Ureter (tissue), 1 donor: ENCODE measurements around the gene TBC1D21. TPM values are rescaled to one million over a fixed set of nuclear protein-coding genes. Genes with fewer than 3 reads are reported as not detected.

Experiments
- DNase-seq: peaks from one replicate; pipeline ENCODE4 v3.0.0-alpha.2; 2020; ENCODE audit warnings: low spot score
- total RNA-seq: library from RNA; stranded (reverse); gene quantifications from one replicate; pipeline ENCODE4 v1.2.4, GENCODE V29; 2023
- donor health status: DM: yes; HTN: yes; CAD: no.

TBC1D21 gene
- total RNA-seq, 1 donor from 2014 or later: not detected

DNA sequence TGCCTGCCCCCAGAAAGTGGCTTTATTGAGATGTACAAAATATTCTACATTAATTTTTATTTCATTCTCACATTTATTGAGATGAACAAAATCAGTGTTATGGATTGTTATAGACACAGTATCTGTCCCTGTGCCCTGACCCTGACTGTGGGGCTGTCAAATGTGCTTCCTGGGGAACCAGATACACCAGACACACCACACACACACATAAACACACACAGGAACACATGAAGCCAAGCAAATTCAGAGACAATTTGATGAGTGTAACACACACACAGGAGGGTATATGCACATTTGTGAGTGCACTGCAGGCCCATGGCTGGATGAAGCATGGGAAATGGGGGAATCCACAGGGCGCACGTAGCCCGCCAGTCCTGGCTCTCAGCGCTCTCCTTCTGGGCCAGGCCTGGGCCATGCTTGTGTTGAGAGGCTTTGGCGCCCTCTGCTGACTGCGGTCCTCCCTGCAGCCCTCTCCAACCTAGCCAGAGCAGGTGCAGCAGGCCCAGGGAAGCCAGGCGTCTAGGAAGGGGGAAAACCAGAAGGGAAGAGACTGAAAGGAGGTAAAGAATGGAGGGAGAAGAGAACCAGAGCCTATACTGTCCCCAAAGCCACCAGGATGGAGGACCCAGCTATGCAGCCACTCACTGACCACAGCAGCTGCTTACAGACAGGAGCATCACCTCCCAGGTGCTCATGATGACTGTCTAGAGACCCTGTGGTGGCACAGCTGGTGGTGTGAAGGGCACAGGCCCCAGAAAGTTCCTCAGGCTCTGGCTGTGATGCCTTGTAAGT lies 34.9 kb downstream of the TBC1D21 start:
- peak; percentile 84 for DNase-seq

DNA sequence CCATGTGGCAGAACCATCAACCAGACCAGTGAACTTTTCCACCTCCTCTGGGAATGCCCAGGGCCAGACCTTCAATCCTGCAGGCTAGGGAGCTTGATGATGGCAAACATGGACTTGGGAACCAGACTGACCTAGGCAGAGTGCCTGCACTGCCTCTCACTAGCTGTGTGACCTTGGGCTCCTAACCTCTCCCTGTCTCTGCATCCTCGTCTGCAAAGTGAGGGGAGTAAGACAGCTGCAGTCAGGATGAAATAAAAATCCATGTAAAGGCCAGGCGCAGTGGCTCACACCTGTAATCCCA lies 35.4 kb downstream of the TBC1D21 start:
- no peak for DNase-seq

GRCh38 chr15:73909651-73910050 lies 36.3 kb downstream of the TBC1D21 start:
- DNase-seq: no peak

- DNase-seq: no peak
Observed at GRCh38 chr15:73910522-73911303, 37.3 kb downstream of the TBC1D21 start.

DNA sequence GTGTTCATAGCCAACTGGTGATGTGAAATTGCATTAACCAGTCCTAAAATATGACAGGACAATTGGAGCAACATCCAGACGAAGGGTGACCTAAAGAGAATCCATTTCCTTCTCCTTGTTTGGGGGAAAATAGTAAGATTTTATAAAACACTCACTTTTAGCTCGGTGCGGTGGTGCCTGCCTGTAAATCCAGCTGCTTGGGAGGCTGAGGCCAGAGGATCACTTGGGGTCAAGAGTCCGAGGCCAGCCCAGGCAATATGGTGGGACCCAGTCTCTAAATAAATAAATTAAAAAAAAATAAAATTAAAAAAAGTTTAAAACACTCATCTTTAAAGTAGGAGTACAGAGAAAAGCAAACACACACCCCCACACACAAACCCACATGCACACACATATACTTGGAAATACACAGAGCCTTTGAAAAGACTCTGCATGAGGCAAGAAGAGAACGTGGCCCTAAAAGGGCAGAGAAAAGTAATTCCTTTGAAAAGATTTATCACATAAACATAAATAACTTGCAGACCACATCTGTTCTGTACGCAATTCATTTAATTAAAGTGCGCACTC lies 38.7 kb downstream of the TBC1D21 start:
- DNase-seq: no peak

- DNase-seq: no peak
Observed at GRCh38 chr15:73914145-73914544, 40.8 kb downstream of the TBC1D21 start.

DNA sequence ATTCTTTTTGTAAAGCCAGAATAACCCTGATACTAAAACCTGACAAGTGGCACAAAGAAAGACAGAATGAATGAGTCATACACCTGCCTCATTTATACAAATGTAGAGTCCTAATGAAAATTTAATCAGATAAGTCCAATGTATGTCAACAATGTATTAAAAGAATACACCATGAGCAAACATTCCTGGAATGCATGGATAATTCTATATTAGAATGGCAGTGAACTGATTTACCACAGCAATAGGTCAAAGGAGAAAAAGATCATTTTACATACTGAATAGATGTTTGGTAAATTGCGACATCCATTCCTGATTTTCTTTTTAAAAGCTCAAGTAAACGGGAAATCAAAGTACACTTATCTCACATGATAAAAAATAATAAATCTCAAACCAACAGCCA lies 41.7 kb downstream of the TBC1D21 start:
- DNase-seq: no peak

GRCh38 chr15:73918784-73919183 lies 45.4 kb downstream of the TBC1D21 start:
- DNase-seq: no peak

- DNase-seq: no peak
Observed at GRCh38 chr15:73919706-73920105, 46.3 kb downstream of the TBC1D21 start.

DNA sequence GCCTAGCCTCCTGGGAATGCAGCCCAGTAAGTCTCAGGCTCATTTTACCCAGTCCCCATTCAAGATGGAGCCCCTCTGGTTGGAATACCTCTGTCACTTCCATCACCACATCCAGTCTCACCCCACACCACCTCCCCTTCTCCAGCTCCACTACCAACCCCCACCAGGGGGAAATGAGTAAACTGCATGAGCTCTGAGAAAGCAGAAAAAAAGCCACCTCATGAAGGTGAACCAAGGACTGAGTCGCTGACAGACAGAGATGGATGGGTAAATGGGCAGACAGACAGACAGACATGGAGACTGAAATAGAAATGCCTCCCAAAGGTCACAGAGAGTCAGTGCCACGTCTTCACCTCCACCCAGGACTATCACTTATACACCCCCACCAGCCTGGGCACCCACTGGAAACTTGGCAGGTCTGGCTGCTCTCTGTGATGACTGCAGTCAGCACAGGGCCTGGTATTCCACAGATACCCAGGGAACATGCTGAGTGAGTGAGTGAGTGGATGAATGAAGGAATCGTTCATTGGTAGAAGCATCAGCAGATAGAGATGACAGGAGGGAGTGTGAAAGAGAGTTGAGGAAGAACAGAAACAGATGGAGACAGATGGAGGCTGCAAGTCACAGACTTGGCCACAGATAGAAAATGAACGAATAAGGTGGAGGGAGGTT lies 48.0 kb downstream of the TBC1D21 start:
- DNase-seq: no peak

DNA sequence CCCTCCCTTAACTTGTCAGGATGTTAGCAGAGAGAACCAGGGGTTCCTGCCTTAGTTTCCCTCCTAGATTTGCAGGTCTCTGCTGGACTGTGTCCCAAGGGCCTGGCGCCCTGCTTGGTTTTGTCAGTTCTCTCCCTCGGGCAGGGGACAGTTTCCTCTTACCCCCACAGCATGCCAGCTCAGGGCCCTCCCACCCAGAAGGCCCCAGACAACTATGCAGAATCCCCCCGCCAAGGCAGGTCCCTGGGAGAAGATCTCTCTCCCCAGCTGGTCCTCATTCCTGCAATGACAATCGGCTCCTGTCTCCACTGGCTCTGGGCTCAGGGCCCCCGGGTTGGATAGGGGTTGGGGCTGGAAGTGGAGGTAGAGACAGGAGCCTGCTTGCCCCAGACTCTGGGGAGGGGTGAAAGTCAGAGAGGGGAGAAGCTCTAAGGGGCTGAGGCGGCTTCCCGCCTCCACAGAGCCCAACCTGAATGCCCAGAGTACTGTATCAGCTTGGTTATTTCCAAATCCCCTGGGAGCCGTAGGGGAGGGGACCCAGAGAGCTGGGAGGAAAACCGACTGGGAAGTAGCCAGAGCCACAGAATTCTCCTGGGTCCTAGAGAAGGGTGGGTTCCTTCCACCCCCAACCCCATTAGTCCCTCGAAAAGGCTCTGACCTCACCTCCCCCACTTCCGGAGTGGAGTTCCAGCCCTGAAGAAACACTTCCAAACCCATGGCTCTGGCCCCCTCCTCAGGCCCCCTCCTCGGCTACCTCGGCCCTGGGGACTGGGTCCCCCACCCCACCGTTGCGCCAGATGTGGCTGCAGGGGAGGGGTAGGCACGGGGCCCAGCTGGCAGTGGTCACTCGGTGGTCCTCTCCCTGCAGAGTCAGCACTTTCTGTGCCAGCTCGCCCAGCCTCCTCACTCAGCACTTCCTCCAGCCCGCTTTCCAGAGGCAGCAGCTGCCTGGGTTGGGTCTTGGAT lies 49.1 kb downstream of the TBC1D21 start:
- DNase-seq: peak; percentile 56

GRCh38 chr15:73923156-73923487 lies 49.8 kb downstream of the TBC1D21 start:
- DNase-seq: no peak

DNA sequence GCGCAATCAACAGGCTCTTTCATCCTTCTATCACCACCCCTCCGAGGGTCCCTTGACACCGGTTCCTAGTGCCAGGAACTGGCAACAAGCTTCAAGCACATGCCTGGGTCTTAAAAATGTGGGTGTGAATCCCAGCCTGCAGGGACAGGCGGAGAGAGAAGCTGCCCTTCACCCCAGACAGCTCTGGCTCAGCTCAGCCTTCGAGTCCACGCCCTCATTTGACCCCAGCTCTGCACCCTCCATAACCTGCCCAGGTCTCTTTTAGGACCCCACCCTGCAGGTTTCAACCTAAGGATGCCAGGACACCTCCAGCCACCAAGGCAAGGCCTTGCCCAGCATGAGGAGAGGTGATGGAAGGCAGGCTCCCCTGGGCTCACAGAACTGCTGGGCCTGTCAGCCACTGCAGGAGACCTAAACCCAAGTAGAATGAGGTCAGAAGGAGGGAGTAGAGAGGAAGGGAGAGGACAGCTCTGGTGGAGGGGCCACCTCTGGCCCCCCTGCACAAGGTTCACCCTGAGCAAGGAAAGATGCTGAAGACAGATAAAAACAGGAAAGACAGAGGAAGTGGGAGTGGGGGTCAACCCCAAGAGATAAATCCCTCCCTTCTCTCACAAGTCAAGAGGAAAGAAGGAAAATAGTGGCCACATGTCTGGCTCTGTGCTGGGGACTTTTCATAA lies 50.3 kb downstream of the TBC1D21 start:
- no peak for DNase-seq

DNA sequence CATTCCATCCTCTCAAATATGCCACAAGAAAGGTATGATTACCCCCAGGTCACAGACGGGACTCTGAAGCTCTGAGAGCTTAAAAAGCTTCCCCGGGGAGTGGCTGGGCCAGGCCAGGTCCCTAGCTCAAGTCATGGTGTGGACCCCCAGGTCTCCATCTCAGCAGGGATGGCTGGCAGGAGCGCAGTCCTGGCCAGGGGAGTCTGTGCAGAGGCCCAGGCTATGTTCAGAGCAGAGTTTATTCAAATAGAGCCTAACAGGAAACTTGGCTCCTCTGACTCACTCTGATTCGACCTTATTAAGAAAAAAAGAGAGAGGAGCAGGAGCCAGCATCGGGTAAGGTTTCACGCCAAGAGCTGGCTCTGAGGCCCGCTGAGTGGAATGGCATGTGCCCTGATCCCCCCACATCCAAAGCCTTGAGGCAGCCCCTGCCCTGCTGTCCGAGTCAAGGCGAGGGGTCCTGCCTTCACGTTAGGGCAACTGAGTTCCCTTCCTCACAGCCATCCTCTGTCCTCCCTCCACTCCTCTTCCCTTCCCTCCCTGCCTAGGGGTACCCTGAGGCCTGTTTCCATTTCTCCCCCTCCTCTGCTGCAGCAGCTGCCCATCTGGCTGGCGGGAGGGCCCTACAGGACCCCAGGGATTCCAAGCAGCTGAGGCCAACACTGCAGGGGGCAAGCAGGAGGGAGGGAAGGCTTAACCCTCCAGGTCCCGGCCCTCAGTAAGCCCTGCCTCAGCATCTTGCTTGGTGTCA lies 51.0 kb downstream of the TBC1D21 start:
- DNase-seq: no peak

DNA sequence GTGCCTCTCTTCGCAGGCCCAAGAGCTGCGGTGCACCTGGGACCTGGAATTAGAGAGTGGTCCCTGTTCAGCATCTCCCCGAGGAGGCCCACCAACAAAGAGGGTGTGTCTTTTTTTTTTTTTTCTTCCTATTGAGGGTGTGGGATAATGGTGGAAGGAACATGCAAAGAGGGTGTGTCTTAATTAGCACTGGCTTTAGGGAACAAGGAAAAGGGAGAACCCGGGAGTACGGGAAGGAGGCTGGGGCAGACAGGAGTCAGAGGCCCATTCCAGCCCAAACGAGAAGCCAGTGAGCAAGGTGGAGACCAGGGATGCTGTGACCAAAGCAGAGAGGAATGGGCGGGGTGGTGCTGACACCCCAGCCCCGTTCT lies 52.5 kb downstream of the TBC1D21 start:
- no peak for DNase-seq

DNA sequence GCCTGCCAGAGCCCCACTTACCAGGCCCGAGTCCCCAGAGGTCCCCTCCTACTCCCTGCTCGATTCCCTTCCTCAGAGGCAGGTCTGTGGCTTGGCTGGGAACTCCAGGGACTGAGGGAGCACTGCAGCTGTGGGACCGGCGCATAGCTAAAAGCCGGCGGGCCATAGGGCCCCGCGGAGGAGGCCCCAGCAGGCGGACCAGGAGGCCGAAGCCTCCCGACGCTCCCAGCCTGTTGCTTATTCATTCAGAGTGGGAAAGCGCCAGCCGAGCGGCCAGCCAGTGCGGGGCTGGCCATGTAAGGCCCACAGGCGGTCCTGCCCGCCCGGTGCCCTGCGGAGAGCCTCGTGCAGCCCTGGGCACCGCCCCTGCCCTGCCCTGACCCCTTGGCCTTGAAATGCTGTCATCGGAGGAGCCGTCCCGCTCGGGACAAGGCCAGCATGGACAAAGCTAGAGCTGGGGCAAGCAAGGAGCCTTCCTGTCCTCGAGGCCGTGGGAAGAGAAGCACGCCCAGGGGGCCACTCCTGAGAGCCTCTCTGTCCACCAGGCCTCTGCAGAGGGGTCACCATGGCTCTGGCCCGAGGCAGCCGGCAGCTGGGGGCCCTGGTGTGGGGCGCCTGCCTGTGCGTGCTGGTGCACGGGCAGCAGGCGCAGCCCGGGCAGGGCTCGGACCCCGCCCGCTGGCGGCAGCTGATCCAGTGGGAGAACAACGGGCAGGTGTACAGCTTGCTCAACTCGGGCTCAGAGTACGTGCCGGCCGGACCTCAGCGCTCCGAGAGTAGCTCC lies 53.0 kb downstream of the TBC1D21 start, which contains the start of gene LOXL1:
LOXL1 (plus strand) TSS at position 244 of the 784 bp plus-strand sequence; CDS start at position 566, 322 bp downstream.
- DNase-seq: peak; percentile 74

DNA sequence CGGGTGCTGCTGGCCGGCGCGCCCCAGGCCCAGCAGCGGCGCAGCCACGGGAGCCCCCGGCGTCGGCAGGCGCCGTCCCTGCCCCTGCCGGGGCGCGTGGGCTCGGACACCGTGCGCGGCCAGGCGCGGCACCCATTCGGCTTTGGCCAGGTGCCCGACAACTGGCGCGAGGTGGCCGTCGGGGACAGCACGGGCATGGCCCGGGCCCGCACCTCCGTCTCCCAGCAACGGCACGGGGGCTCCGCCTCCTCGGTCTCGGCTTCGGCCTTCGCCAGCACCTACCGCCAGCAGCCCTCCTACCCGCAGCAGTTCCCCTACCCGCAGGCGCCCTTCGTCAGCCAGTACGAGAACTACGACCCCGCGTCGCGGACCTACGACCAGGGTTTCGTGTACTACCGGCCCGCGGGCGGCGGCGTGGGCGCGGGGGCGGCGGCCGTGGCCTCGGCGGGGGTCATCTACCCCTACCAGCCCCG lies 53.7 kb downstream of the TBC1D21 start:
- DNase-seq: peak; percentile 74

- DNase-seq: peak; percentile 70
Observed at GRCh38 chr15:73927476-73928240, 54.3 kb downstream of the TBC1D21 start.
